NB4 (cell line): Measurements from ENCODE around the gene ZIM2.

Source experiments
- DNase-seq: peaks from one replicate; pipeline ENCODE4 v3.0.0; 2010; ENCODE audit warnings: low read depth
- H3K4me3 ChIP-seq: one replicate; pipeline ENCODE4 v1.5.1; 2011; ENCODE audit warnings: mild to moderate bottlenecking, low read depth, low read length, moderate library complexity
- CTCF ChIP-seq: IDR thresholded peaks from one replicate; pipeline ENCODE4 v1.5.1; 2012; ENCODE audit warnings: low read depth, low read length
- MAX ChIP-seq: IDR thresholded peaks from 2 replicates; pipeline ENCODE4 v1.6.1; 2011; ENCODE audit warnings: low read depth, low read length
- MYC ChIP-seq: IDR thresholded peaks from 2 replicates; pipeline ENCODE4 v1.6.1; 2011; ENCODE audit warnings: low read depth, low read length
- POLR2A ChIP-seq: IDR thresholded peaks from 2 replicates; pipeline ENCODE4 v1.6.1; 2011; ENCODE audit warnings: mild to moderate bottlenecking; ENCODE audit not compliant: insufficient read length; ENCODE audit errors: extremely low read depth

The ZIM2 gene

GRCh38 chr19:56808717-56809392 is 31.7 kb downstream of the ZIM2 start:
- no peak for DNase-seq
- no peak overlapping the region for H3K4me3 ChIP-seq
- TF ChIP-seq MAX = no peak

GRCh38 chr19:56806639-56807038 is 33.9 kb downstream of the ZIM2 start:
- TF ChIP-seq MYC (no peak), POLR2A (no peak), CTCF (no peak), MAX (no peak)
- no peak overlapping the region for H3K4me3 ChIP-seq
- no peak for DNase-seq

- H3K4me3 ChIP-seq = no peak overlapping the region
- no peak for DNase-seq
- TF ChIP-seq MAX (no peak), POLR2A (no peak), CTCF (no peak), MYC (no peak)
Measured at GRCh38 chr19:56778351-56778750, 62.2 kb downstream of the ZIM2 start.

- H3K4me3 ChIP-seq = no peak overlapping the region
- no peak for DNase-seq
- TF ChIP-seq MAX = no peak
- TF ChIP-seq POLR2A = no peak
- TF ChIP-seq CTCF = no peak
- TF ChIP-seq MYC = no peak
Measured at GRCh38 chr19:56769650-56770049, 70.9 kb downstream of the ZIM2 start.

- no peak overlapping the region for H3K4me3 ChIP-seq
- DNase-seq = no peak
- TF ChIP-seq MAX = no peak
- TF ChIP-seq POLR2A = no peak
- TF ChIP-seq MYC = no peak
- no peak for TF ChIP-seq CTCF
Measured at GRCh38 chr19:56765137-56765536, 75.4 kb downstream of the ZIM2 start.

GRCh38 chr19:56764196-56764695 is 76.3 kb downstream of the ZIM2 start:
- DNase-seq = no peak
- no peak overlapping the region for H3K4me3 ChIP-seq
- TF ChIP-seq MAX (no peak), POLR2A (no peak), MYC (no peak), CTCF (no peak)
